A549 (cell line): Measurements from ENCODE around the gene SNX27. TPM values are rescaled to one million over a fixed set of nuclear protein-coding genes. Genes with fewer than 3 reads are reported as not detected.

Experiments used
- ATAC-seq, 2 experiments: fragments of 200-7000 bp in 1 of 2; fragments of >200 bp in 1 of 2; cut with Nextera tagmentation in 1 of 2; cut with Tn5 transposase in 1 of 2; 3 replicates each; pipeline versions ENCODE4 v1.8.0 to v1.9.1; 2018 to 2020; ENCODE audit warnings: mild to moderate bottlenecking in 1 of 2, moderate library complexity in 1 of 2
- CTCF ChIA-PET: fragments of 300-600 bp; sonication (Branson Sonifier 250); formaldehyde crosslinking; extraction: SDS; loops from one replicate; lab custom pipeline; 2021; ENCODE audit warnings: antibody characterized with exemption, inconsistent platforms; lab: Yijun Ruan, JAX
- POLR2A ChIA-PET: fragments of 350-600 bp; formaldehyde crosslinking; extraction: SDS; loops from one replicate; lab custom pipeline; 2021; ENCODE audit warnings: antibody characterized with exemption, inconsistent platforms; lab: Yijun Ruan, JAX
- DNase-seq, 2 experiments: peaks; one replicate each; pipeline versions ENCODE4 v3.0.0 to v3.0.0-alpha.2; 2011 to 2016; ENCODE audit warnings: low read depth in 1 of 2, low spot score in 1 of 2
- FAIRE-seq: peaks from 2 replicates; lab custom pipeline; 2011; peaks lifted over from hg19 to GRCh38; lab: Jason Lieb, UNC
- H3K27ac ChIP-seq, 2 experiments: fragments of >200 bp; sonication (Bioruptor Twin); formaldehyde crosslinking; 3 replicates each; pipeline ENCODE4 v1.5.1; 2016 to 2017
- H3K4me1 ChIP-seq: fragments of >200 bp; sonication (Bioruptor Twin); formaldehyde crosslinking; 3 replicates; pipeline ENCODE4 v1.6.1; 2016
- H3K4me2 ChIP-seq: fragments of >200 bp; sonication (Bioruptor Twin); formaldehyde crosslinking; 3 replicates; pipeline ENCODE4 v1.6.1; 2016
- H3K4me3 ChIP-seq: fragments of >200 bp; sonication (Bioruptor Twin); formaldehyde crosslinking; 3 replicates; pipeline ENCODE4 v1.5.1; 2016
- H3K9me3 ChIP-seq: fragments of >200 bp; sonication (Bioruptor Twin); formaldehyde crosslinking; 3 replicates; pipeline ENCODE4 v1.6.1; 2016
- BCL3 ChIP-seq: fragments of >200 bp; sonication (Bioruptor Twin); formaldehyde crosslinking; IDR thresholded peaks from 3 replicates; pipeline ENCODE4 v1.6.1; 2016
- BHLHE40 ChIP-seq: IDR thresholded peaks from 2 replicates; pipeline ENCODE4 v1.6.1; 2012; ENCODE audit warnings: low read depth, low read length, inconsistent platforms
- CBX2 ChIP-seq: fragments of 200-600 bp; sonication (generic); IDR thresholded peaks from 2 replicates; pipeline ENCODE4 v1.6.1; 2016; ENCODE audit warnings: low read depth, mild to moderate bottlenecking, borderline replicate concordance
- CEBPB ChIP-seq, 2 experiments: fragments of >200 bp in 1 of 2; sonication (Bioruptor Twin) in 1 of 2; formaldehyde crosslinking in 1 of 2; IDR thresholded peaks; 2 replicates each; pipeline ENCODE4 v1.6.1; 2012 to 2016
- CHD2 ChIP-seq: fragments of 150-350 bp; IDR thresholded peaks from 2 replicates; pipeline ENCODE4 v1.6.1; 2014; ENCODE audit warnings: low read length; ENCODE audit not compliant: partially characterized antibody
- EHMT2 ChIP-seq: fragments of 200-600 bp; sonication (generic); IDR thresholded peaks from 2 replicates; pipeline ENCODE4 v1.6.1; 2016; ENCODE audit warnings: antibody characterized with exemption, low read depth, mild to moderate bottlenecking, moderate library complexity
- EP300 ChIP-seq, 2 experiments: fragments of >200 bp; sonication (Bioruptor Twin); formaldehyde crosslinking; IDR thresholded peaks; 2 replicates in 1 of 2; 3 replicates in 1 of 2; pipeline ENCODE4 v1.6.1; 2016 to 2017
- FOSB ChIP-seq: fragments of 250-450 bp; sonication (Bioruptor Pico); IDR thresholded peaks from 2 replicates; pipeline ENCODE4 v1.5.0; 2020; ENCODE audit warnings: mild to moderate bottlenecking, moderate library complexity
- FOSL2 ChIP-seq, 2 experiments: fragments of 450-650 bp in 1 of 2; fragments of >200 bp in 1 of 2; sonication (Bioruptor Twin) in 1 of 2; formaldehyde crosslinking; IDR thresholded peaks; 2 replicates each; pipeline versions ENCODE4 v1.5.0 to v1.6.1; 2016 to 2020; ENCODE audit warnings: mild to moderate bottlenecking in 1 of 2, moderate library complexity in 1 of 2
- GATA3 ChIP-seq: IDR thresholded peaks from 2 replicates; pipeline ENCODE4 v1.6.1; 2012; ENCODE audit warnings: borderline replicate concordance
- HES2 ChIP-seq: fragments of >200 bp; sonication (Bioruptor Twin); formaldehyde crosslinking; IDR thresholded peaks from 2 replicates; pipeline ENCODE4 v1.6.1; 2016
- HEYL ChIP-seq: fragments of 250-450 bp; sonication (Bioruptor Pico); IDR thresholded peaks from 2 replicates; pipeline ENCODE4 v1.8.0; 2021; ENCODE audit warnings: mild to moderate bottlenecking, moderate library complexity
- HOXB13 ChIP-seq: fragments of 250-450 bp; sonication (Bioruptor Pico); IDR thresholded peaks from 2 replicates; pipeline ENCODE4 v1.5.0; 2020; ENCODE audit warnings: low read depth, mild to moderate bottlenecking, moderate library complexity
- JUN ChIP-seq, 2 experiments: fragments of >200 bp; sonication (Bioruptor Twin); formaldehyde crosslinking; IDR thresholded peaks; 2 replicates in 1 of 2; 3 replicates in 1 of 2; pipeline ENCODE4 v1.6.1; 2016 to 2017
- JUNB ChIP-seq: fragments of >200 bp; sonication (Bioruptor Twin); formaldehyde crosslinking; IDR thresholded peaks from 2 replicates; pipeline ENCODE4 v1.6.1; 2016
- KDM1A ChIP-seq: fragments of 200-600 bp; sonication (generic); IDR thresholded peaks from 2 replicates; pipeline ENCODE4 v1.6.1; 2016; ENCODE audit warnings: low read depth, mild to moderate bottlenecking
- MAFK ChIP-seq: fragments of 450-650 bp; IDR thresholded peaks from 2 replicates; pipeline ENCODE4 v1.6.1; 2014; ENCODE audit not compliant: partially characterized antibody
- MAZ ChIP-seq: fragments of 150-350 bp; IDR thresholded peaks from 2 replicates; pipeline ENCODE4 v1.6.1; 2014; ENCODE audit warnings: antibody characterized with exemption, low read depth, low read length, borderline replicate concordance
- PBX3 ChIP-seq: IDR thresholded peaks from 2 replicates; pipeline ENCODE4 v1.6.1; 2012
- POLR2AphosphoS2 ChIP-seq: conservative IDR thresholded peaks from 2 replicates; pipeline ENCODE4 v1.6.1; 2012; ENCODE audit warnings: low read length, improper control_type of control experiment, inconsistent platforms
- REST ChIP-seq: fragments of 200-600 bp; sonication (generic); IDR thresholded peaks from 2 replicates; pipeline ENCODE4 v1.6.1; 2016; ENCODE audit warnings: antibody characterized with exemption, mild to moderate bottlenecking, moderate library complexity
- RFX5 ChIP-seq: fragments of 450-650 bp; IDR thresholded peaks from 2 replicates; pipeline ENCODE4 v1.7.1; 2014; ENCODE audit warnings: antibody characterized with exemption, mild to moderate bottlenecking, moderate library complexity
- RNF2 ChIP-seq: fragments of 200-600 bp; sonication (generic); IDR thresholded peaks from 2 replicates; pipeline ENCODE4 v1.6.1; 2016; ENCODE audit warnings: low read depth, mild to moderate bottlenecking, antibody characterized with exemption, moderate library complexity, borderline replicate concordance
- TP53 ChIP-seq: fragments of 250-450 bp; sonication (Bioruptor Pico); IDR thresholded peaks from 2 replicates; pipeline ENCODE4 v1.5.0; 2021; ENCODE audit warnings: mild to moderate bottlenecking, moderate library complexity
- ZSCAN20 ChIP-seq: fragments of 250-450 bp; sonication (Bioruptor Pico); IDR thresholded peaks from 2 replicates; pipeline ENCODE4 v1.8.0; 2022; ENCODE audit warnings: mild to moderate bottlenecking, moderate library complexity
- WGBS: methylation state at CpG from one replicate; pipeline ENCODE4 v1.1.6; 2017; ENCODE audit errors: missing lambda C conversion rate; 5-methylcytosine and 5-hydroxymethylcytosine counted together
- polyA plus RNA-seq, 4 experiments: library from polyadenylated mRNA; depleted of rRNA in 3 of 4; stranded (reverse); fragments of >200 nt; fragmentation: RNase III in 1 of 4; extraction: RNeasy Plus Mini Kit Qiagen cat#74134 plus additional on column Dnase treatment in 1 of 4; gene quantifications; 2 replicates in 3 of 4; 3 replicates in 1 of 4; pipeline ENCODE4 v1.2.3, GENCODE V29; 2011 to 2017

The SNX27 gene
- polyA plus RNA-seq, 2 of the 4 experiments (the other 2 are of a cell fraction), result 13.6 to 29.1 TPM

GRCh38 chr1:151606857-151607256, 5.0 kb upstream of the SNX27 start:
- no peak for FAIRE-seq
- 80% methylated on average over 3 of the region's 3 CpGs for whole genome bisulfite sequencing
- ChIA-PET POLR2A (no interaction called here), CTCF (interaction anchor here (10.6 kb wide), 1 partner anchor 12 kb away, joined by 108 read pairs; no protein-coding TSS in a partner anchor)
- ATAC-seq, result no peak
- Histone ChIP-seq H3K27ac (peak overlapping the region in 1 of 2 experiments; percentile 39; a peak in 4 of 6 replicates), H3K4me1 (peaks cover 39% of the 10 kb centered on the region), H3K9me3 (no peaks in the 10 kb centered on the region), H3K4me3 (no peak overlapping the region), H3K4me2 (peak overlapping the region; percentile 27)
- no peak for DNase-seq
- TF ChIP-seq JUN (IDR thresholded peaks at IDR 0.05) (no peak), MAFK (peak; percentile 19)

GRCh38 chr1:151610142-151610541, 1.7 kb upstream of the SNX27 start:
- no peak for FAIRE-seq
- Histone ChIP-seq H3K4me3 (no peak overlapping the region), H3K9me3 (no peaks in the 10 kb centered on the region)
- no peak for TF ChIP-seq CHD2
- TF ChIP-seq POLR2AphosphoS2, result no peak
- TF ChIP-seq MAFK, result no peak
- no peak for TF ChIP-seq JUN (IDR thresholded peaks at IDR 0.05)
- no peak for TF ChIP-seq EHMT2
- TF ChIP-seq CBX2, result no peak
- no peak for TF ChIP-seq BHLHE40
- no peak for TF ChIP-seq HEYL (CRISPR knock-in tag)
- no peak for TF ChIP-seq KDM1A
- no peak for TF ChIP-seq ZSCAN20 (CRISPR knock-in tag)
- no peak for TF ChIP-seq REST
- no peak for TF ChIP-seq TP53
- TF ChIP-seq HES2, result no peak
- no peak for TF ChIP-seq RFX5
- TF ChIP-seq HOXB13 (CRISPR knock-in tag), result no peak
- TF ChIP-seq FOSL2 (IDR thresholded peaks at IDR 0.05), result no peak
- TF ChIP-seq FOSL2 (CRISPR knock-in tag; IDR thresholded peaks at IDR 0.05), result no peak
- TF ChIP-seq FOSB, result no peak
- TF ChIP-seq MAZ, result no peak
- TF ChIP-seq, all 56 proteins: peak for 0
- ChIA-PET CTCF (interaction anchor here (0.6 to 10.6 kb wide), 3 partner anchors 15 to 88 kb away, joined by 3 to 108 read pairs (median 3); no protein-coding TSS in a partner anchor), POLR2A (no interaction called here)
- Histone ChIP-seq H3K4me2 (no peak overlapping the region), H3K4me1 (peaks cover 50% of the 10 kb centered on the region), H3K27ac (no peak overlapping the region; a peak in 1 of 6 replicates)
- DNase-seq, result no peak
- ATAC-seq, result no peak
- 83% methylated on average over 3 of the region's 3 CpGs for WGBS

GRCh38 chr1:151611288-151611790, 511 bp upstream of the SNX27 start:
- Histone ChIP-seq H3K27ac (peak overlapping the region; percentile 97 to 99), H3K9me3 (no peaks in the 10 kb centered on the region), H3K4me2 (peak overlapping the region; percentile 93), H3K4me1 (peaks cover 58% of the 10 kb centered on the region), H3K4me3 (peak overlapping the region; percentile 88; the same call in 2 of the 3 replicates)
- ATAC-seq (peak; percentile 4 to 37; a peak in 5 of 6 replicates), DNase-seq (peak in 1 of 2 experiments; percentile 55), FAIRE-seq (no peak)
- 7% methylated on average over 6 of the region's 6 CpGs for WGBS
- ChIA-PET CTCF (interaction anchor here (0.6 to 10.6 kb wide), 3 partner anchors 17 to 235 kb away, joined by 3 to 108 read pairs (median 3); no protein-coding TSS in a partner anchor), POLR2A (interaction anchor here (0.8 to 1.2 kb wide), 2 partner anchors 8 to 70 kb away, joined by 3 read pairs; no protein-coding TSS in a partner anchor)
- TF ChIP-seq JUNB (peak; percentile 32; the same call in 1 of the 2 replicates), RNF2 (no peak), PBX3 (no peak), HES2 (peak; percentile 27; the same call in 1 of the 2 replicates), EP300 (IDR thresholded peaks at IDR 0.05) (no peak), GATA3 (no peak), CEBPB (IDR thresholded peaks at IDR 0.05) (peak; percentile 81 to 89; a peak in 3 of 4 replicates), CHD2 (no peak), FOSL2 (IDR thresholded peaks at IDR 0.05) (no peak), FOSL2 (CRISPR knock-in tag; IDR thresholded peaks at IDR 0.05) (peak; percentile 35), MAFK (no peak), BCL3 (0 out of 3 replicates have a peak, but pooled peaks have one; percentile 10)
